ENCODE results near the gene CACNA2D3.

DNA sequence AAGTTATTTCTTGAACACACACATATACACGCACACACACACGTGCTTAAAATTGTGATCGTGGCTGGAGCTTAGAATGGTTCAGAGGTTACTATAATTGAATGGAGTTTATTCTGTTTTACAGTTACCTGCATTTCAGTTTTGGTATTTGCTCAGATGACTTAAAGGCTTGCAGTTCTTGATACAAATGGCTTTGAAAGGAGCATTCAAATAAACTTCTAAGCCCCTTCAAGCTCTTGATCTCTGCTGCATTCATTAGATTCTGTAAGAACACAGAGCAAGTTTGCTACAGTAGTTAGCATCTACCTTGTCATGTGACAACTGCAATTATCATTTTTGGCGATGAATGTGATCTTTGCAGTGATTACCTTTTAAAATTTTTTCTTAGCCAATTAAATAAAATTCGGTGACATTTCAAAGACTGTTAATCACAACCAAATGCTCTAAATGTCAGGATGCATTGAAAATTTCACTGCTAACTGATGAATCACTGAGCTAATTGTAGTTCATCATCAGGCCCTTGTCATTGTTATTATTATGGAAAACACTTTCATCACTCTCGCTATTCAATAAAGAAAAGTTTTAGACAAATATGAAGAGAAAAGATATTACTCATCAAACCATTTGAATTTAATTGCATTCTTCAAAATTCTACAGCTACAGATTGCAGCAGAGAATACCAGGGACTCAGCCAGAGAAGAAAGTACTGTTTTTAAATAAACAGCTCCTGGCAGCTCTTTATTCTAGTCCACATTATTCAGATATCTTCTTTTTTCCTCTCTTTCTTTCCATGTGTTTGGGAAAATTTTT lies 509.4 kb downstream of the CACNA2D3 start:
- no peak for TF ChIP-seq CTCF (conservative IDR thresholded peaks at IDR 0.05 in 1 of 2, IDR thresholded peaks at IDR 0.05 in 1 of 2; ENCODE audit: extremely low read depth in 1 of 2, insufficient read depth in 1 of 2, low read depth in 1 of 2, low read length in 2 of 2)
- TF ChIP-seq EZH2 (IDR thresholded peaks at IDR 0.05; ENCODE audit: borderline replicate concordance, low read length): no peak
